ENCODE results near the gene FCGR3A. TPM values are rescaled to one million over a fixed set of nuclear protein-coding genes. Genes with fewer than 3 reads are reported as not detected.
"Not testable (repeated sequence)": the region's sequence is repeated elsewhere in the genome, so short reads cannot be mapped to it uniquely, and the experiment has no call there.

Gene FCGR3A
- polyA plus RNA-seq, 2 of the 4 experiments (the other 2 are of a cell fraction) = not detected

- CTCF ChIA-PET; H3K4me1 ChIP-seq; H3K4me3 ChIP-seq; H3K4me2 ChIP-seq; ATAC-seq; FAIRE-seq; POLR2A ChIA-PET; H3K9me3 ChIP-seq; H3K27ac ChIP-seq; DNase-seq (ENCODE audit: low read depth in 1 of 2, low spot score in 1 of 2): not testable (repeated sequence)
- WGBS (ENCODE audit: missing lambda C conversion rate) = 0% methylated on average over 1 of the region's 6 CpGs
Observed at GRCh38 chr1:161589920-161590319, 40.3 kb upstream of the FCGR3A start.

GRCh38 chr1:161589365-161589764 lies 39.7 kb upstream of the FCGR3A start:
- 77% methylated on average over 5 of the region's 8 CpGs for WGBS (ENCODE audit: missing lambda C conversion rate)
- CTCF ChIA-PET, POLR2A ChIA-PET: not testable (repeated sequence)

DNA sequence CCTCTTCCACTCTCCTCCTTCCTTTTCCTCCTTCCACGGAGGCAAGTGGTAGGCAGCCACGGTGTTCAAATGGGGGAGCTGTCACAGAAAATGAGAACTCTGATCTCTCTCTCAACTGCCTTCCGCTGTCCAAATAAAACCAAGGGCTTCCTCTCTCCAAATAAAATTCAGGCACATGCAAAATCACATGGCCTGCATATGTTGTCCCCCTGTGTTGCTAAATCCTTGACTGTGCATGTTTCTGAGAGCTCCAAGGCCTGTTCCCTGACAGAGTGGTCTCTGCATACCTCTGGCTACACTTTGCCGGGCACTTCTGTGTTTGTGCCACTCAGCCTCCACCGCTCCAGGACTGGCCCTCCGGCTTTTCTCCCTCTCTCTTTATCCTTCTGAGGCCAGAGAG lies 39.0 kb upstream of the FCGR3A start:
- POLR2A ChIA-PET; H3K4me1 ChIP-seq; H3K4me3 ChIP-seq; FAIRE-seq; H3K9me3 ChIP-seq; H3K27ac ChIP-seq; CTCF ChIA-PET; DNase-seq (ENCODE audit: low read depth in 1 of 2, low spot score in 1 of 2); H3K4me2 ChIP-seq; ATAC-seq: not testable (repeated sequence)
- WGBS (ENCODE audit: missing lambda C conversion rate) = no CpG with 5 or more reads among the region's 6 CpGs

More at GRCh38 chr1:161589365-161589764, 39.7 kb upstream of the FCGR3A start:
- H3K27ac ChIP-seq; H3K4me3 ChIP-seq; H3K4me1 ChIP-seq; ATAC-seq; DNase-seq (ENCODE audit: low read depth in 1 of 2, low spot score in 1 of 2); FAIRE-seq; H3K9me3 ChIP-seq; H3K4me2 ChIP-seq: not testable (repeated sequence)

DNA sequence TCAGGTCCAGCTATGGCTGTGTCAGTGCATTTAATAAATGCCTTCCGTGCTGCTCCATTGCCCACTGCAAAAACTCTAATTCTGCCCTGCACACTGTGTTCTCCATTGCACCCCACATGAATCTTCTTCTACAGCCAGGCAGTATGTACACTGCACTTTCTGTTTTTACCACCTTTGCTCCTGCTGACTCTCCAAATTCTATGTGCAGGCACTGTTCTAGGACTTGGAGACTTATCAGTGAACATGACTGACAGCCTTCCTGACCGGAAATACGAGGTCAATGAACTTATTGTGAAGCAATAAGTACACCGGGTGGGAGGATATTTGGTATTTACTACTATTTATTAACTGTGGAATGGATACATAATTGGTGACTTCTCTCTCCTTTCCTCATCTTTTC lies 33.3 kb upstream of the FCGR3A start:
- no CpG with 5 or more reads among the region's 4 CpGs for WGBS (ENCODE audit: missing lambda C conversion rate)
- FAIRE-seq; H3K9me3 ChIP-seq; H3K27ac ChIP-seq; DNase-seq (ENCODE audit: low read depth in 1 of 2, low spot score in 1 of 2); ATAC-seq; POLR2A ChIA-PET; H3K4me1 ChIP-seq; H3K4me3 ChIP-seq; CTCF ChIA-PET; H3K4me2 ChIP-seq: not testable (repeated sequence)

DNA sequence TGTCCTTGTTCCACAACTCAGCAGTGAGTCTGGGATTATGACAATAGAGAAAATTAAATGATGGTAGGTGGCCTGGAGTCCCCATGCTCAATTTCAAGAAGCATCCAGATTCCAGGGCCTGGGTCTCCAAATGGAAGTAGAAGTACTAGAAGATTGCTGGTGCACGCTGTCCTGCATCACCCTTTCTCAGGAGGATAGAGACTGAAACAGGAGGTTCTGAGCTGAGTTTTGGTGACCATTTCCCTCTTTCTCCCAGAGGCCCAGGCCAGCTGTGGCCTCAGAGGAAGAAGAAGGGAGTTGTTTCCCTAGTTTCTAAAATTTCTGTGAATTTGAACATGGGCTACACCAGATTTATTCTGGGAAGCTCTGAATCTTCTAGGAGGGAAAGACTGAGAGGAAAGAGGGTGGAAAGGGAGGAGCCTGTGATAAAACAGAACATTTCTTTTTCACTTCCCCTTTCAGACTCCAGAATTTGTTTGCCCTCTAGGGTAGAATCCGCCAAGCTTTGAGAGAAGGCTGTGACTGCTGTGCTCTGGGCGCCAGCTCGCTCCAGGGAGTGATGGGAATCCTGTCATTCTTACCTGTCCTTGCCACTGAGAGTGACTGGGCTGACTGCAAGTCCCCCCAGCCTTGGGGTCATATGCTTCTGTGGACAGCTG lies 31.4 kb upstream of the FCGR3A start:
- CTCF ChIA-PET; FAIRE-seq; POLR2A ChIA-PET; H3K9me3 ChIP-seq; H3K4me1 ChIP-seq; H3K27ac ChIP-seq; H3K4me2 ChIP-seq; DNase-seq (ENCODE audit: low read depth in 1 of 2, low spot score in 1 of 2); H3K4me3 ChIP-seq; ATAC-seq: not testable (repeated sequence)
- no CpG with 5 or more reads among the region's 4 CpGs for WGBS (ENCODE audit: missing lambda C conversion rate)

- H3K4me1 ChIP-seq; FAIRE-seq; CTCF ChIA-PET; H3K9me3 ChIP-seq; H3K4me2 ChIP-seq; DNase-seq (ENCODE audit: low read depth in 1 of 2, low spot score in 1 of 2); H3K4me3 ChIP-seq; H3K27ac ChIP-seq; POLR2A ChIA-PET: not testable (repeated sequence)
- WGBS (ENCODE audit: missing lambda C conversion rate) = no CpG with 5 or more reads among the region's 8 CpGs
- peak in 1 of 2 experiments; percentile 30; a peak in 2 of 6 replicates for ATAC-seq
Observed at GRCh38 chr1:161579856-161580507, 30.4 kb upstream of the FCGR3A start.

- POLR2A ChIA-PET; H3K4me3 ChIP-seq; H3K9me3 ChIP-seq; ATAC-seq; DNase-seq (ENCODE audit: low read depth in 1 of 2, low spot score in 1 of 2); H3K4me2 ChIP-seq; FAIRE-seq; H3K27ac ChIP-seq; CTCF ChIA-PET; H3K4me1 ChIP-seq: not testable (repeated sequence)
Observed at GRCh38 chr1:161576676-161577075, 27.1 kb upstream of the FCGR3A start.

DNA sequence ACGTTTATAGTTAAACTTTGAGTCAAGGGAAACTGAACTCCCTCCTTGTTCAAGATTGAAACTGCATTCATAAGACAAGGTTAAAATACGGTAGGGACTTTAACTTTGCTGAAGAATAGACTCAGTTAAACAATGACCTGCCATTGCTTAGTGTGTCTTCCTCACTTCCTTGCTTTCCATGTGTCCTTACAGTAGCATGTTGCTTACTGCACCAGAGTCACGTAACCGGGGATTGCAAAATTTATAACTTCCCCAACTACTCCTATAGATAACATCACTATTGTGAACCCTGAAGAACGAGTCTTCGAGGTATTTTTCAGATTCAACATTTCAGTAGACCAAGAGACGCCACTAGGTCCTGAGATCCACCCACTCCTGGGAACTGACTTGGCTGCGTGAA lies 22.1 kb upstream of the FCGR3A start:
- H3K4me3 ChIP-seq; H3K4me2 ChIP-seq; H3K9me3 ChIP-seq; ATAC-seq; H3K27ac ChIP-seq; DNase-seq (ENCODE audit: low read depth in 1 of 2, low spot score in 1 of 2); H3K4me1 ChIP-seq; POLR2A ChIA-PET; FAIRE-seq: not testable (repeated sequence)
- CTCF ChIA-PET = interaction anchor here (1.4 kb wide), 1 partner anchor 155 kb away, joined by 3 read pairs; no protein-coding TSS in a partner anchor
- 53% methylated on average over 2 of the region's 8 CpGs for WGBS (ENCODE audit: missing lambda C conversion rate)

DNA sequence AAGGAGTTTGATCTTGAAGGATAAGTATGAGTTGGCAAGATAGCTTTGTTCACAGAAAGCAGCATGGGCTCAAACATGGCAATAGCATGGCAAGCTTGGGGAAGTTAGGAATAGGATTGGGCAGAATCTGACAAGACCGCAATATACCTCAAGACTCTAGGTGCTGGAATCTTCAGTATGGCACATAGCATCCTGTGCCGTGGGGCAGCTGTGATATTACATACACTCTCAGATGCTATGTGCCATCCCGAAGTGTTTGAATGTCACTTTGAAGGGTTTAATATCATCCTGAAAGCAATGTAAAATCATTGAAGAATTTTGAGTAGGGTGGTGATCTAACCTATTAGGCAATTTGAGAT lies 17.0 kb upstream of the FCGR3A start:
- CTCF ChIA-PET = interaction anchor here (0.7 kb wide), 1 partner anchor 171 kb away, joined by 4 read pairs; no protein-coding TSS in a partner anchor
- WGBS (ENCODE audit: missing lambda C conversion rate) = 88% methylated on average over 1 of the region's 3 CpGs
- FAIRE-seq; H3K4me1 ChIP-seq; H3K9me3 ChIP-seq; DNase-seq (ENCODE audit: low read depth in 1 of 2, low spot score in 1 of 2); POLR2A ChIA-PET; H3K27ac ChIP-seq: not testable (repeated sequence)
- Histone ChIP-seq H3K4me2 (peak overlapping the region; percentile 56), H3K4me3 (peak overlapping the region; percentile 40; the same call in 2 of the 3 replicates)
- peak; percentile 72 to 84 for ATAC-seq

DNA sequence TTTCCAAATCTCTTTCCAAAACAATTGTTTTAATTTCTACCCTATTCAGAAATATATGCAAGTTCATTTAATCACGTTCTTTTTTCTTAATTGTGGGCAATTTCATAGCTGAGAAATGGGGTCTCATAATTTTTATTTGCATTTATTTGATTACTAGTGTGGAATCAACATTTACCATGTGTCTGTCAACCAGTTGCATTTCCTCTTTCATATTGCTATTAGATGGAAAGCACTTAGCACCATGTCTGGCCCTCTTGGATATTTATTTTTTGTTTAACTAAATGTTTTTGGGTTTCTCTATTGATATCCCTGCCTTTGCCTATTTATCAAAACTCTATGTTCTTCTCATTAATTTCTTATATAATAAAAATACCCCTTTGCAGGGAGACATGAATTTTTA lies 13.9 kb upstream of the FCGR3A start:
- DNase-seq (ENCODE audit: low read depth in 1 of 2, low spot score in 1 of 2); H3K4me3 ChIP-seq; H3K9me3 ChIP-seq; FAIRE-seq; ATAC-seq; H3K4me1 ChIP-seq; H3K27ac ChIP-seq; CTCF ChIA-PET; POLR2A ChIA-PET; H3K4me2 ChIP-seq: not testable (repeated sequence)
- 11% methylated on average over 1 of the region's 1 CpG for WGBS (ENCODE audit: missing lambda C conversion rate)

DNA sequence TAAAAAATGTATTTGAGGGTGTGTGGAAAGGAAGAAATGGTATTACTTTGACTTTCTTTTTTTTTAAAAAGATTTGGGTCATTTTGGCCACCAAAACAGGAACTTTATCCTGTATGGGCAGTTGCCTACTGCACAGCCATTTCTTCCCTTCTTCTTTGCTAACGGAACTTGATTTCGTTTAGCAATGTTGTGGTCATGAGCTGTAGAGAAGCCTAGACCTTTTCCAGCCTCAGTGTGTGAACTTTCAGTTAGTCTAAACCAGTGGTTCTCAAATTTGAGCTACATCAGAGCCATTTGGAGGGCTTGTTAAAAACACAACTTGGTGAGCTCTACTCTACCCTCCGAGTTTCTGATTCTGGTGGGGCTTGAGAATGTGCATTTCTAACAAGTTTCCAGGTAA lies 12.8 kb upstream of the FCGR3A start:
- DNase-seq (ENCODE audit: low read depth in 1 of 2, low spot score in 1 of 2); H3K27ac ChIP-seq; ATAC-seq; H3K4me3 ChIP-seq; FAIRE-seq; H3K4me2 ChIP-seq; H3K4me1 ChIP-seq; H3K9me3 ChIP-seq; CTCF ChIA-PET; POLR2A ChIA-PET: not testable (repeated sequence)
- WGBS (ENCODE audit: missing lambda C conversion rate) = 58% methylated on average over 3 of the region's 3 CpGs
